ACHN (cell line): ENCODE results near the gene KIF16B.

ENCODE experiments used
- DNase-seq: peaks from one replicate; pipeline ENCODE4 v3.0.0-alpha.2; 2015
- in situ Hi-C: cut with HindIII; loops from 2 replicates; pipeline ENCODE4 v1.10.0; 2017; ENCODE audit warnings: low sequenced_read_pairs, low pct_ligation_motif_present, low pct_unique_long_range_greater_than_20kb

Gene KIF16B

GRCh38 chr20:16423311-16424212 is 149.7 kb downstream of the KIF16B start:
- DNase-seq: no peak
- in situ Hi-C loops: no loop called here

- DNase-seq: no peak
- in situ Hi-C loops: no loop called here
These were observed 154.0 kb downstream of the KIF16B start for GRCh38 chr20:16419138-16419715.

GRCh38 chr20:16418616-16419015 is 154.6 kb downstream of the KIF16B start:
- in situ Hi-C loops: no loop called here
- DNase-seq: no peak

- DNase-seq: peak; percentile 7
- in situ Hi-C loops: no loop called here
These were observed 156.2 kb downstream of the KIF16B start for GRCh38 chr20:16417001-16417400.

GRCh38 chr20:16415071-16416053 is 157.9 kb downstream of the KIF16B start:
- DNase-seq: no peak
- in situ Hi-C loops: no loop called here

- in situ Hi-C loops: no loop called here
- no peak for DNase-seq
These were observed 160.3 kb downstream of the KIF16B start for GRCh38 chr20:16412906-16413305.

- no peak for DNase-seq
- in situ Hi-C loops: no loop called here
These were observed 161.9 kb downstream of the KIF16B start for GRCh38 chr20:16411361-16411760.

GRCh38 chr20:16410626-16411025 is 162.6 kb downstream of the KIF16B start:
- in situ Hi-C loops: no loop called here
- DNase-seq: no peak

GRCh38 chr20:16408981-16409380 is 164.3 kb downstream of the KIF16B start:
- in situ Hi-C loops: no loop called here
- DNase-seq: no peak

- in situ Hi-C loops: no loop called here
These were observed 165.8 kb downstream of the KIF16B start for GRCh38 chr20:16407251-16408067.

GRCh38 chr20:16405254-16405653 is 168.0 kb downstream of the KIF16B start:
- DNase-seq: no peak
- in situ Hi-C loops: no loop called here

More at GRCh38 chr20:16407251-16408067, 165.8 kb downstream of the KIF16B start:
- no peak for DNase-seq

- DNase-seq: no peak
- in situ Hi-C loops: no loop called here
These were observed 168.6 kb downstream of the KIF16B start for GRCh38 chr20:16404640-16405039.

GRCh38 chr20:16404171-16404570 is 169.1 kb downstream of the KIF16B start:
- in situ Hi-C loops: no loop called here
- DNase-seq: no peak

- DNase-seq: no peak
- in situ Hi-C loops: no loop called here
These were observed 173.0 kb downstream of the KIF16B start for GRCh38 chr20:16400234-16400633.

GRCh38 chr20:16399801-16400200 is 173.4 kb downstream of the KIF16B start:
- no peak for DNase-seq
- in situ Hi-C loops: no loop called here

- in situ Hi-C loops: no loop called here
- no peak for DNase-seq
These were observed 176.2 kb downstream of the KIF16B start for GRCh38 chr20:16397086-16397485.

- DNase-seq: no peak
- in situ Hi-C loops: no loop called here
These were observed 177.9 kb downstream of the KIF16B start for GRCh38 chr20:16395366-16395765.

- in situ Hi-C loops: no loop called here
- DNase-seq: no peak
These were observed 178.5 kb downstream of the KIF16B start for GRCh38 chr20:16394784-16395183.
